GM12872 (cell line): ENCODE measurements around the gene ELP2.

Experiments used
- CTCF ChIP-seq: IDR thresholded peaks from 3 replicates; pipeline ENCODE4 v1.5.1; 2011; ENCODE audit warnings: low read depth, mild to moderate bottlenecking, low read length, moderate library complexity; ENCODE audit not compliant: insufficient read depth

ELP2 gene

DNA sequence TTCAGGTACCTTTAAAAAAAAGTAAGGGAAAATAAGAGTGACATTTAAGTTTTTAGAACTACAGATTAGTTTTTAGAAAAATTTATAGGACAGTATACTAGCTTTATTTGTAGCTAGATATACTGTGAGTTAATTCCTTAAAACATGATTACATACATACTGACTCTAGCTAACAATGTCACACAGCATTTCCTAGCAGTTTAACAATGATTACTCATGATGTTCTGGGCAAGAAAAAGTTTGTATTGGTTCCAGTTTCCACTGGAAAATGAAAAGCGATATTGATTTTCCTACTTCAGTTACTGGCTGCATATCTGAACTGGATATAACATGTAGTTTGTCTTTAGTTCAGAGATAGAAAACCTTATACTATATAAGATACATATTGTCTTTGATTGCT lies 20.0 kb upstream of the ELP2 start:
- TF ChIP-seq CTCF = no peak

DNA sequence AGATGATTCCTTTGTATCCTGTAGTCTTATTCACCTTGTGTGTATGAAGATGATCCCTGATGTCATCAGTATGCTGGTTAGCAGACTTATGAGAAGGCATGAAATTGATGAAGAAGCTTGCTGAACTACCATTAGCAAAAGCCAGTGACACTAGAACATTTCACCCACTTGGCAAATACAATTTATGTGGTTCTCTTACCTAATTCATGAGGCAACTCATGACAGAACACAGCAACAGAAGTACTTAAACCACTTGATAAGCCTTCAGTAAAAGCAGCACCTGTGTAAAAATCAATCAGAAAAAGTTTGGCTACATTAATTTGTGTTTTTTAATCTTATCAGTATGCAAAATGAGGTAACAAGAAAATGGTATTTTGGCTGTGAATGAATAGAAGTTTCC lies 17.4 kb upstream of the ELP2 start:
- TF ChIP-seq CTCF = no peak

- TF ChIP-seq CTCF = no peak
These were observed 15.4 kb upstream of the ELP2 start for GRCh38 chr18:36114251-36114650.

- TF ChIP-seq CTCF = no peak
These were observed 15.0 kb upstream of the ELP2 start for GRCh38 chr18:36114738-36115137.

GRCh38 chr18:36120297-36120696 lies 9.4 kb upstream of the ELP2 start:
- no peak for TF ChIP-seq CTCF

DNA sequence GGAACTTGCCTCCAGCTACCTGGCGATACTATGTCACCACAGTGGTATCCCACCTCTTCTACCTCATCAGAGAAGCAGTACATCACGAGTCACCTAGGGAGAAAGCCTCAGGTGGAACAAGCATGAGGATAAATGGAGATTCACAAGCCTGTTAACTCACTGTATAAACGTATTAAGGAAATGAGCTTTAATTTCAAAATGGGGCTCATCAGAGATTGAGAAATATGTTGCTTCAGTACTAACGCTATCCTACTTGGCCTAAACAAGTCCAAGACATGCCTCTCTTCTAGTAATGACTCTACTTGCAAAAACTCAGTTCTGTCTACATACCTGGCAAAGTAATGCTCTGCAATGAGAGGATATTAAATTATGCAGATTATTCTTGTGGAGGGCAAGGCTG lies 4.9 kb upstream of the ELP2 start:
- no peak for TF ChIP-seq CTCF

DNA sequence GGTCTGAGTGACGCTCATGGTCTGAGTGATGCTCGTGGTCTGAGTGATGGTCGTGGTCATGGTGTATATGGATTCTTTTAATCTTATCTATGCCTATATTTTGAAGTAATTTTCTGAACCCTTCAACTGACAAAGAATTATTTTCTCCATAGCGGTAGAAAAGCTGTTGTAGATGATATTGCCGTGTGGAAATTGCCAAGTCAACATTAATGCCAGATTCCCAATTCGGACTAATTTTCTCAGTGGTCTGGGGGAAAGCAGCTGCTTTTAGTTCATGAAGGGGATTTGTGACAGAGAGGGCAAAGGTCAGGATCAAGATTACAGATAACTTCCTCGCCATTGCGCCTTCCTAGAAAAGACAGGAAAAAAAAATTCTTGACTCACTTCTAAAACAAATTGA lies 3.0 kb upstream of the ELP2 start:
- TF ChIP-seq CTCF = no peak

DNA sequence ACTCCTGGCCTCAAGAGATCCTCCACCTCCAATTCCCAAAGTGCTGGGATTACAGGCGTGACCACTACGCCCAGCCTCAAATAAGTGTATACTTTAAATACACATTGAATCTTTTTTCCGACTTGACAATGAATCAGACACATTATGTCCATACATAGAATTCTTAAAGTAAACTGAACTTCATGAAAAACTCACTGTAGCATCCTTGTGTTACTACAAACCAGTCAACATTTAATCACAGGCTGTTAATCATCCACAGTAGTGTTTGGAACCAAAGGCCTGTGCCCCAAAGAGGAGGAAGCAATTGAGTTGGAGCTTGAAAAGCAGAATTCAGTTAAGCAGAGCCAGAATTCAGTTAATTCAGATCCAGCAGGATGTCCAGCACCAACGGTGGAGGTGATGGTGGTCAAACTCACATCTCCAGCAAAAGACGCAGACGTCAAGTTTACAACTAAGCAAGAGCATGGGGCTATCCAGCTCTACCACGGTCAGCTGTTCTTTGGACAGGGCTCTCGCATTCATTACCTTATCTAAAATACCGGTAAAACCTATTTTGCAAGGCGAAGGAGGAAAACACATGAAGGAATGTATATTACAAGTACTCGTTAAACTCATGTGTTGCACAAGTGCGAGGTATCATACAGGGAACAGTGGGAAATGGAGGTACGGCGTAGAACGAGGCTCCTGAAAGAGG lies 1.7 kb upstream of the ELP2 start:
- no peak for TF ChIP-seq CTCF
